Jurkat, Clone E6-1 (cell line): ENCODE measurements around the gene KDM7A.

Source experiments
- DNase-seq: peaks from one replicate; pipeline ENCODE4 v3.0.0-alpha.2; 2011; ENCODE audit warnings: low read depth, low spot score
- H3K4me3 ChIP-seq: 2 replicates; pipeline ENCODE4 v1.5.1; 2011; ENCODE audit warnings: mild to moderate bottlenecking, low read length, control low read depth, moderate library complexity

KDM7A gene

DNA sequence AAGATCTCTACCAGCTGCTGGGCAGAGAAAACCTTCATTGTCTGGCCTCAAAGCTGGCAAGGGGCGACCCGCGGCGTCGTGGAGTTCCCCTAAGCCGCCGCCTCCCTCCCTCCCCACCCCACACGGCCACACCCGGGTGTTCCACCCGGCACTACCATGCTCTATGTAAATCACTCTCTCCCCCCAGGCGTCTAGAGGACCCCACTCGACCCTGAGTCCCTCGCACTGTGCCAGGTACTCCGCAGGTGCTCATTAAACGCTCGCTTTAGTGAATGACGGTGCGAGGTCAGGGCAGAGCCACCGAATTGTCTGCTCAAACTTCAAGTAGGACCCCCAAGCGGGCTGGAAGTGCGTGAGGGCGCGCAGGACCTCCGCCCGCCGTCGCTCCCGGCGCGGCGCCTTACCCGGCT lies 114.7 kb downstream of the KDM7A start:
- peak overlapping the region; percentile 72 for H3K4me3 ChIP-seq
- DNase-seq: peak; percentile 23

DNA sequence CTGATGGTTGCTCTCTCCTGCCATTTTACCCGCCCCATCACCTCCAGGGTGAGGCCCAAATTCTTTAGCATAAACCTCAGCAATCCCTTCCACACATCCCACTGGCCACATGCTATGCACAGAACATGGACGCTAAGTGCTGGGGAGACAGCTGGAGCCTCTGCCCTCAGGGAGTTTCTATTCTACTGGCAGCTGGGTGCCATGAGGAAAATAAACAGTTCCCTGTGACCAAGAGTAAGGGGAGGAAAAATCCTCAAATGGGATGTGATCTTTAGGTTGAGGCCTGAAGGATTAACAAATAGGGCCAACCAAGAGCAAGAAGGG lies 115.2 kb downstream of the KDM7A start:
- peak overlapping the region; percentile 72 for H3K4me3 ChIP-seq
- no peak for DNase-seq

DNA sequence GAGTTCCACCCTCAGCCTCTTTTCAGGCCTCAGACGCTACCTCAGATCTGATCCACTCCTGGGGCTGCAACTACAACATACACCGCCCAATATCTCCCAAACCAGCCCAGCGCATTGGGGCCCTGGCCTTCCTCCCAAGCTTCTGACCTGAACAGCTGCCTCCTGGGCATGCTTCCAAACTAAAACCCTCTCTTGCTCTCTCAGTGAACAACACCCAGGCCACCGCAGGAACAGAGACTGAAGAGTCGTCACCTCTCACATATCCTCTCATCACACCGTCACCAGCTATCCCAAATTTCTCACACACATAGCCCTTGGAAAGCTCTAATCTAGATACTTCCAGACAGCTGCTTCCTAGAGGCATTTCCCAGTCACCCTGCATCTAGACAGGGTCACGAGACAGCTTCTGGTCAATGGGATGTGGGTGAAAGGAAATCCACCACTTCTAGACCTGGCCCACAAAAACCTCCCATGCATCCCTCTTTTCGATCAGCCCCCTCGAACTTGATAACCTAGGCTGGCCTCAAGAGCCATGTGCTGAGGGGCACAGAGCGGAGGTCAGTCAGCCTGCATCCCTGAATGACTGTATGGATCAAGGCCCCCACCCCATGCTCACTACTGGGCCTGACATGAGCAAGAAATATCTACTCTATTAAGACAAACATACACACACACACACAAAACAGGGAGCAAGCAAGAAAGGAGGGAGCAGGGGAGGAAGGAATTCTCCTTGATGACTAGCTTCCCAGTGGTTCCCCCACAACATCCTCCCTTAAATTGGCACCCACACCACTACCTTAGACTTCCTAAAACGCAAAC lies 115.8 kb downstream of the KDM7A start:
- no peak overlapping the region for H3K4me3 ChIP-seq
- DNase-seq: no peak

DNA sequence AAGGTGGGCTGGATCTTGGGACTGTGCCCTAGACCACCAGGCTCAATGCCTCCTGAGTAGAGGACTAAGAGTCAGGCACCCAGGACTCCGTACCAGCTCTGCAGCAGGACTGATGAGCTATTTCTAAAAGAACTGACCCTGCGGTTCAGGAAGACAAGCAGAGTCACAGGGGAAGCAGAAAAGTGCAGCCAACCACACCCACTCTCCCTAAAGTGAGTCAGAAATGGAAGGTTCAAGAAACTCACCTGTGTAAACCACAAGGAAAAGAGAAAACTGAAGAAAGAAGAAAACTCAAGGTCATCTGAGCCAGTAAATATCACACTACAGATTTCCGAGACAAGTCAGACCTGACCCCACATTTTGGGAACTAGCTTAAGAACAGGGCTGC lies 116.5 kb downstream of the KDM7A start:
- H3K4me3 ChIP-seq: no peak overlapping the region
- no peak for DNase-seq

DNA sequence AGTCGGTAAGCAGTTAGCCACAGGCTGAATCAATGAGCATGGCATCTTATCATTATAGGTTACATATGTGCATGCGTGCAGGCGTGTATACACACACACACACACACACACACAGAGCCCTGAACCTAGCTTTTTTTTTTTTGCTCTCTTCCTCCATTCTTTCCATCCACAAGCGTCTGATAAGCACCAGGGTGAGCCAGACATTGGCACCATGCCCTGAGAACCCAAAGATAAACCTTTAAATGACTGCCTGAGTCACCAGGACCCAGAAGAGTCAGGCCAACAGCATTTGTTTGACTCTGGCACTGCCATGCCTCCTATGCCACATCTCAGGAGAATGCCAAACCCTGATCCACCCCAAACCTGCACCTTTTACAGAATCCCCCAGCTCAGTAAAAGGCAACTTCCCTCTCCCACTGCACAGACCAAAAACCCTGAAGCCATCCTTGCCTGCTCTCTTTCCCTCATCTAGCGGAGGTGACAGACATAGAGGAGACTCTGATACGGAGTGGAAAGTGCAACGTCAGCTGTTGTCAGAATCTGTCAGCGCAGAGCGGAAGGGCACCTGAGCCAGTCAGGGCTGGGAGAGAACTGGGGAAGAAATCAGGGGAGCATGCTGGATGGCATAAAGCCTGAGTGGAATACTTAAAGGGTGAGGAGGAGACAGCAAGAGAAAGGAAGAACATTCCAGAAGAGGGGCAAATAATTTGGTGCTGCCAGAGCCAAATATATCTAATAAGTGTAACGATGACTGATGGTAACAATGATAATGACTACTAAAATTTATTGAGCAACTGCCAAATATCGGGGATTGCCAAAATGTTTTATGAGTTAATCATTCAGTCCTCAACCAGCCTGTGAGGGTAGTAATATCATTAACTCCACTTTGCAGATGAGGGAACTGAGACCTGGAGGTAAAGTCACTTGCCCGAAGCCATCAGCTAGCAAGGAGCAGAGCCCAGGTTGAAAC lies 117.2 kb downstream of the KDM7A start:
- no peak for DNase-seq
- no peak overlapping the region for H3K4me3 ChIP-seq

DNA sequence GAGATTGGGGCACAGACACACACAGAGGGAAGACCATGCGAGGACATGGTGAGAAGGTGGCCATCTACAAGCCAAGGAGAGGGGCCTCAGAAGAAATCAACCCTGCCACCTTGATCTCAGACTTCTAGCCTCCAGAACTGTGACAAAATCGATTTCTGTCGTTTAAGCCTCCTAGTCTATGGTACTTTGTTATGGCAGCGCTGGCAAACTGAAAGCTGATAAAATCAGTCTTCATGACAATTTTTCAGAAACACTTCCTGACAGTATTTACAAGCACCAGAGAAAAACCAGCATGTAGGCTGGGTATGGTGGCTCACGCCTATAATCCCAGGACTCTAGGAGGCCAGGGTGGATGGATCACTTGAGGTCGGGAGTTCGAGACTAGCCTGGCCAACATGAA lies 118.3 kb downstream of the KDM7A start:
- no peak for DNase-seq
- H3K4me3 ChIP-seq: no peak overlapping the region

DNA sequence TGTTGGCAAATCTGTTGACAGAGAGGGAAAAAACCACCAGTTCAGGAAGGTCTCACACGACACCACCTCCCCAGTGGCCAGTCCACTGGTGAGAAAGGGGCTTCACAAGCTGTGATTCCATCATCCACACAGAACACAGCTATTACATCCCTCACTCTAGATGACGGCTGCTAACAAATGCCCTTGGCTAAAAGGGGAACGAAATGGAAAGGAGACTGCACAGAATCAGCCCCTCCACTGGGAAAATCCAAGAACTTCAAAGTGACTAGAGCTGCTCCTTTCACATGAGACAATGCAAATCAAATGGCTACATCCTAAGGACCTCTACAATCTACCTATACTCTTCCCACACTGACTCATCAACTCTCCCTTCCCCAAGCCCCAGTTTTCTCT lies 119.6 kb downstream of the KDM7A start:
- no peak overlapping the region for H3K4me3 ChIP-seq
- DNase-seq: no peak

DNA sequence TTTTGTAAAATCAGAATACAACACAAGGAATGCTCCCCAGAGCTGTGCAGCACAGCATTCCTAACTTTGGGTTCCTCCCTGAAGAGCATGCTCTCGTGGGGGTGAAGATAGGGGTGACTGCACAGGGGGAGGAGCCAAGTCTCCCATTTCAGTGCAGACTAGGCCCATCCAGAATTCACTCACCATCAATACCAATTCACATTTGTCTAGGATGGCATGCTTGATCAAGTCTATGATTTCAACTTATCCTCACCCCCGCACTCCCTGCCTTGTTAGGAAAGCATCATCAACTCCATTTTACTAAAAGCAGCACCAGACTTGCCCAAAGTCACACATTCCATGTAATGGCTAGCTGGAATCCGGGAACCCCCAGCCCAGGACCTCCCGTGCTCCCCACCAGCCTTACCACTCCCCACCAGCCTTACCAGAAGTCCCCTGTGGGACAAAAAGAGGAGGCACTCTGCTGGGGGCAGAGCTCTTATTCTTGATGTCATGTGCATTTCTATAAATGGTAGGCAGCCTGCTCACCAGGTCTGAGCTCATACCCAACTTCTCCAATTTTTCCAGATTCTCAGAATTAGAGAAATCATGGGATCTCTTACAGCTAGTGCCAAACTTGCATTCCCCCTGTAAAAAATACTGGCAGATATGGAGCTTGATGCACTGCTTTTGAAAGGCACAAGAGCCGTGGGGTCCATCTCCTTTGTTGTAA lies 120.2 kb downstream of the KDM7A start:
- no peak overlapping the region for H3K4me3 ChIP-seq
- DNase-seq: no peak

DNA sequence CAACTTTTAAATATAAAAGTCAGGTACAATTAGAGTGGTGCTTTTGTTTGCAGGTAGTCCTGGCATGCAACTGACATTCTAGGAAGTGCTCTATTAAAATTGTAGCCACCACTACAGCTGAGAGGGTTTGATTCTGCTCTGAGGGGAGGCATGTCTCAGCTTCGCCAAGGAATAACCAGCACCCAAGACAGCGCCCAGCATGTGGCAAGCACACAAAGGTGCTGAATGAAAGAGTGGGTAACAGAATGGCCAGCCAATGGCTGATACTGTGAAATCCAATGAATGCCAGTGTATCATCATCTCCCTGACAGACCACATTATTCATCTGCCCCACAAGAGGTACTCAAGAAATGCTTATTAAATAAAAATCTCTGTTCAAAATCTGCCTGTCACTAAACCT lies 121.0 kb downstream of the KDM7A start:
- H3K4me3 ChIP-seq: no peak overlapping the region
- no peak for DNase-seq

DNA sequence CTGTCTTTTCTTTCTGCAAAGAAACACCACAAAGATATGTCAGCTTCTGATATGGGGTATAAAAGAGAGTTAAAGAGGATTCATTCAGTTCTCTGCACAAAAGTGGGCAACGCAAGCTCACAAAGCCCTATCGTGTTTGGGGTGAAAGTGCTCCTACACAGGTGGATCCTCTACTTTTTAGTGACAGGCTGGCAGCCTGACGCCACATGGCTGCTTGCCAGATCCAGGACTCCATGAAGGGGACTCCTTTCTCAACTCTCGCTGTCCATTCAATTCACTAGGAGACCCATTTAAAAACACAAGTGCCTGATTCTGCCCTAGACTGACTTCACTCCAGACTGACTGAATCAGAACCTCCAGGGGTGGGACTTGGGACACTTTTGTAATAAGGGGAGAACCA lies 122.0 kb downstream of the KDM7A start:
- H3K4me3 ChIP-seq: no peak overlapping the region
- no peak for DNase-seq

DNA sequence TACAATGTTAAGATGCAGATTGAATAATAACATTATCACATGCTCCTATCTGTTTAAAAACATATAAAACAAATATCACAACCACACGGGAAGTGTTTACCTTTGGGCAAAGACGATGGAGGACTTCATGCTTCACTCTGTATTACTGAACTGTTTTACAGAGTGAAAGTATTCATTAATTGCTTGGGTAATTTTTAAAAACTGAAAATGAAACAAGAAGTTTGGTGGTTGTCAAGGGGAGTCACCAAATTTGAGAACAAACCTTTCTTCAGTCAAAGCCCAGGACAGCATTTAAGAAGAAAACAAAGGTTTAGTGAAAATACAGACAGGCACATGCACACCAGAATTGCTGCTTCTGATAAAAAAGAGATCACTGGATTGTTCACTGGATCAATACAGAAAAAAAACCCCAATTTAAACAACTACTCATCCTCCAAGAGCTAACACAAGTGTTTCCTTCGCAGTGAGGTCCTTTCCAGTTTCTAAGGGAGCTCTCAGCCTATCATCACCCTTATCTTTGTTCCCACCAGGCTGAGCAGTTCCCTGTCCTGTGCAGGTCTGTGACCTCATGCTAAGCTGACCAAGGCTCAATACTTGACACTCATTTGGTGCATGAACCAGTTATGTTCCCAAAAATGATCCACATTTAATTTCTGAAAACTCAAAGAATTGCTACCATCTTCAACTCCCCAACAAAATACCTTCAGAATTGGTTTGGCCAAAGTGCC lies 122.8 kb downstream of the KDM7A start:
- H3K4me3 ChIP-seq: no peak overlapping the region

DNA sequence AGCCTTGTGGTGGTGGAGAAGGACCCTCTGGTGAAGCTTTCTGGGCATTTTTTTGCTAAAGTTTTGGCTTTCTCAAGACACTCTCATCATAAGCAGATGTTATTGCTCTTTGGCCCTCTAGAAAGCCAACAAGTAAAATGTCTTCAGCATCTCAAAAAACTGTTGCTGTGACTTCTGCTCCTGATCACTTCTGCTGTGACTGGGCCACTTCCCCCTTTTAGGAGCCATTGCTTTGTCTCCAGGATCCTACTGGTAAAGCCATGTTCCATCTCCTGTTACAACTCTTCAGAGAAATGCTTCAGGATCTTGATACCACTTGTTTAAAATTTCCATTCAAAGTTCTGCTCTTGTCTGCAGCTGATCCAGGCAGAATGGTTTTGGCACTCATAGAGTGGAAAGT lies 125.0 kb downstream of the KDM7A start:
- H3K4me3 ChIP-seq: no peak overlapping the region
- DNase-seq: no peak

More for the DNA sequence above, 122.8 kb downstream of the KDM7A start:
- DNase-seq: no peak

DNA sequence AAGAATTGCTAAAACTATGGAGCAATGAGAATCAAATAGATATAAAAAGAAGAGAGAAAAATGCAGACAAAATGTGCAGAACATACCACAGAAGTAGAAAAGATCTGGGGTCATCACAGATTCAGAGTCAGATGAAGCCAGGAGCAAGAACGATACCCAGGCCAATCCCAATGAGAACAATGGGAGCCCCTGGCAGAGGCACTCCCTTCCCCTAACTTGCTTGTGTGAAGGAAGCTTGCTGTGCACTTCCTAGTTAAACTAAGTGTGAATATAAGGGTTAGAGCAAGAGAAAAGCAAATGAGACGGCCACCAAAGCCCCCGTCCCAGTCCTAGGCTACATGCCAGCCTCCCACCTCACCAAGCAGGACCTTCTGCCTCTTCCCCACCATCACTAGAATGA lies 126.7 kb downstream of the KDM7A start:
- DNase-seq: no peak
- H3K4me3 ChIP-seq: no peak overlapping the region

DNA sequence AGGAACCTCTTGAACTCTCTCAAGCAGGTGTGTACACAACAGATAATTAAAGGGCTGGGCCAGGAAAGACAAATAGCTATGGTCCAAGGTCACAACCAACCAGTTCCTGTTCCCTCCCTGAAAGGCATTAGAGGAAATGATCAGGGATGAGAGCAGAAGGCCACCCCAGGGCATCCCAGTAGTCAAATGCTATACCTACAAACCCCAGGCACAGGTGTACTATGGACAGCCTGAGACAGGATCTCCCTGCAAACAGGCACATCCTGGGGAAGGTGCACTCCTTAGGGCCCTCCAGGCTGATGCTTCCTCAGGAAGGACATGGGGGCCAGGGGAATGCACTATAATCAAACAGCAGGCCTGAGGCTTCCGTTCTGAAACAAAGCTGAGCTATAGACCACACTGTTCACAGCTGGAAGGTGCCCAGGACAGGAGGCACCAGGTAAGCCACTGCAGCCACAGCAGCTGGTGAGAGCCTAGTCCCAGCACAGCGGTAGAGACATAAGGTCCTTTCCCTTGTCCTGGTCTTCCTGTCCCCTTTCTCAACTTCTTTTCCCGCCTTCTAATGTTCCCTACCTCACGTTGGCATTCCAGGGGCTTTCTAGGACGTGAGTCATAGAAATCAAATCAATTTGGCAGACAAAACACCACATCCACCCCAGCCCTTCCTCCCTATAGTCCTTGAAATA lies 127.3 kb downstream of the KDM7A start:
- no peak overlapping the region for H3K4me3 ChIP-seq
- DNase-seq: no peak

DNA sequence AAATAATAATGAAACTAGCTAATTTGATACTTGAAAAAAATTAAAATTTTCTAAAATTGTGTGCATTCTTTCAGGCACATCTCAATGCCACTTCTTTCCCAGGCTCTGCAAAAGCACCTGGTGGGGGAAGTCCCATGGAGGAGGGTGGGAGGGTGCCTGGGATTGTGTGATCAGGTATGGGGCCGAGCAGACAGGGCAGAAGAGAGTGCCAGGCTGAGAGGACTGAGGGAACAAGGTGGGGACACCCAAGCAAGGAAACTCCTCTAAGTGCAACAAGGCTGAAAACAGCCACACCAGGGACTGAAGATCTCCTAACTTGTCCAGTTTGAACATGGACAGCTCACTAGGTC lies 127.8 kb downstream of the KDM7A start:
- DNase-seq: no peak
- H3K4me3 ChIP-seq: no peak overlapping the region

DNA sequence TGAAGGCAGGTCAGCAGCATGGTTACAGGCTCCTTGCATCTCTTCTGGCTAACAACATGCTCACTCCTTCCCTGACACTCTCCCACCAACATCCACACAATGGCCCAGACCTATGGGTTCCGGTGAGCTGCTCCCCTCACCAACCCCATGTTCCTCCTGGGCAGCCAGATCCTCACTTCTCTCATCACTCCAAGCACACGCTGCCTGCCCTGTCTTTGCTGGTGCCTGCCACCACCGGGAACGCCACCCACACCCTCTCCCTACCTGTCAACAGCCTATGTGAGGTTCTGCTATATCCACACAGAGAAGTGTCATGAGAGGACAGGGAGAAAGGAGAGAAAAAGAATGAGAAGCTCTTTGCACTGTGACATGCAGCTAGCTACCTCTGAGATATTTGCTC lies 128.6 kb downstream of the KDM7A start:
- DNase-seq: no peak
- no peak overlapping the region for H3K4me3 ChIP-seq

DNA sequence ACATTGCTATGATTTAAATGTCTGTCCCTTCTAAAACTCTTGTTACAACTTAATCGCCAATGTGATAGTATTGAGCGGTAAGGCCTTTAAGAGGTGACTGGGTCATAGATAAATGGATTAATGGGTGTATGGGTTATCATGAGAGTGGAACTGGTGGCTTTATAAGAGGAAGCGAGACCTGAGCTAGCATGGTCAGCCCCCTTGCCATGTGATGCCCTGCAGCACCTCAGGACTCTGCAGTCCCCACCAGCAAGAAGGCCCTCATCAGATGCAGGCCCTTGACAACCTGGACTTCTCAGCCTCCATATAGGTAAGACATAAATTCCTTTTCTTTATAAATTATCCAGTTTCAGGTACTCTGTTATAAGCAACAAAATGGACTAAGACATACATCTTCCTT lies 129.6 kb downstream of the KDM7A start:
- no peak overlapping the region for H3K4me3 ChIP-seq
- no peak for DNase-seq

DNA sequence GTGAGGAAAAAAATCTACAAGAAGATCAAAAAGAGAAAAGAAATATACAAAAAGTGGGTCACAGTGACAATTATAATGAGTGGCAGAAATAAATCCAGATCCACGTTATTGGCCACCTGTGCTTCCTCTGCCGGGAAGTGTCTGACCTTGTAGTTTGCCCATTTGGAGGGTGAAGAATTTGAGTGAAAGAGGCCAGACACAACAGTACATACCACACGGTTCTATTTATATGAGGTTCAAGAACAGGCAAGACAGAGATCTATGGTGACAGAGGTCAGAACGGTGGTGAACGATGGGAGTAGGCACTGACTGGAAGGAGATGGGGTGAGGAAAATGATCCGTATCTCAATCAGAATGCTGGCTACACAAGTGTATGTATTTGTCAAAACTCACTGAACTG lies 131.1 kb downstream of the KDM7A start:
- DNase-seq: no peak
- H3K4me3 ChIP-seq: no peak overlapping the region

DNA sequence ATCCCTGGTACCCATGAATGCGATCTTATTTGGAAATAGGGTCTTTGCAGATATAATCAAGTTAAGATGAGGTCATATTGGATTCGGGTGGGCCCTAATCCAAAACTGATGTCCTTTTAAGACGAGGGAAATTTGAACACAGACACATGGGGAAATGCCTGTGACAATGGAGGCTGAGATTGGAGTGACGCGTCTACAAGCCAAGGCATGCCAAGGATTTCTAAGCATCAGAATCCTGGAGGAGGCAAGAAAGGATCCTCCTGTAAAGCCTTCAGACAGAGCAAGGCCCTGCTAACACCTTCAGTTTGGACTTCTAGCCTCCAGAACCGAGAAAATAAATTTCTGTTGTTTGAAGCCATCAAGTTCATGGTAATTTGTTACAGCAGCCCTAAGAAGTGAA lies 132.5 kb downstream of the KDM7A start:
- no peak for DNase-seq
- H3K4me3 ChIP-seq: no peak overlapping the region
